H9 (cell line): Measurements from ENCODE around the gene MEF2C. TPM values are rescaled to one million over a fixed set of nuclear protein-coding genes. Genes with fewer than 3 reads are reported as not detected.

Experiments used
- DNase-seq: peaks from one replicate; pipeline ENCODE4 v3.0.0-alpha.2; 2017
- H2AFZ ChIP-seq: one replicate; pipeline ENCODE4 v1.6.1; 2013; ENCODE audit warnings: mild to moderate bottlenecking, low read length, control low read depth, moderate library complexity
- H2AK5ac ChIP-seq: 2 replicates; pipeline ENCODE4 v1.6.1; 2013; ENCODE audit warnings: low read length, control low read depth, mixed read lengths; ENCODE audit not compliant: insufficient read length
- H2BK120ac ChIP-seq: one replicate; pipeline ENCODE4 v1.6.1; 2013; ENCODE audit warnings: low read depth, mild to moderate bottlenecking, low read length, control low read depth, inconsistent platforms; ENCODE audit not compliant: poor library complexity, severe bottlenecking
- H2BK12ac ChIP-seq: 2 replicates; pipeline ENCODE4 v1.6.1; 2013; ENCODE audit warnings: low read length, control low read depth, mixed read lengths, low read depth; ENCODE audit not compliant: insufficient read length
- H2BK15ac ChIP-seq: 2 replicates; pipeline ENCODE4 v1.6.1; 2013; ENCODE audit warnings: low read depth, low read length, control low read depth
- H2BK20ac ChIP-seq: one replicate; pipeline ENCODE4 v1.6.1; 2013; ENCODE audit warnings: low read depth, mild to moderate bottlenecking, low read length, control low read depth, inconsistent platforms; ENCODE audit not compliant: poor library complexity, severe bottlenecking
- H2BK5ac ChIP-seq: 2 replicates; pipeline ENCODE4 v1.6.1; 2013; ENCODE audit warnings: low read length, control low read depth, mixed read lengths; ENCODE audit not compliant: insufficient read length
- H3K14ac ChIP-seq: 2 replicates; pipeline ENCODE4 v1.6.1; 2013; ENCODE audit warnings: low read length, control low read depth; ENCODE audit not compliant: insufficient read depth
- H3K18ac ChIP-seq: 2 replicates; pipeline ENCODE4 v1.6.1; 2013; ENCODE audit warnings: low read depth, mild to moderate bottlenecking, mixed read lengths, low read length, control low read depth; ENCODE audit not compliant: insufficient read length
- H3K23ac ChIP-seq: 2 replicates; pipeline ENCODE4 v1.6.1; 2013; ENCODE audit warnings: low read length, control low read depth, mixed read lengths, low read depth; ENCODE audit not compliant: insufficient read length
- H3K23me2 ChIP-seq: 2 replicates; pipeline ENCODE4 v1.6.1; 2013; ENCODE audit warnings: low read depth, mild to moderate bottlenecking, mixed read lengths, low read length, control low read depth; ENCODE audit not compliant: insufficient read length, poor library complexity, severe bottlenecking
- H3K27ac ChIP-seq: 2 replicates; pipeline ENCODE4 v1.5.1; 2013; ENCODE audit warnings: low read length, control low read depth, mixed read lengths, low read depth; ENCODE audit not compliant: insufficient read length
- H3K27me3 ChIP-seq: 2 replicates; pipeline ENCODE4 v1.6.1; 2013; ENCODE audit warnings: low read length, control low read depth, inconsistent platforms; ENCODE audit not compliant: insufficient read depth
- H3K4ac ChIP-seq: 2 replicates; pipeline ENCODE4 v1.6.1; 2013; ENCODE audit warnings: low read depth, mild to moderate bottlenecking, control low read depth, inconsistent platforms, low read length, moderate library complexity
- H3K4me1 ChIP-seq: 2 replicates; pipeline ENCODE4 v1.6.1; 2013; ENCODE audit warnings: low read length, control low read depth, inconsistent platforms; ENCODE audit not compliant: insufficient read depth
- H3K4me2 ChIP-seq: 2 replicates; pipeline ENCODE4 v1.6.1; 2013; ENCODE audit warnings: low read length, control low read depth, mixed read lengths; ENCODE audit not compliant: insufficient read length, insufficient read depth
- H3K56ac ChIP-seq: 2 replicates; pipeline ENCODE4 v1.6.1; 2013; ENCODE audit warnings: low read depth, mild to moderate bottlenecking, mixed read lengths, low read length, control low read depth; ENCODE audit not compliant: insufficient read length
- H3K79me1 ChIP-seq: 2 replicates; pipeline ENCODE4 v1.6.1; 2013; ENCODE audit warnings: low read depth, mild to moderate bottlenecking, moderate library complexity, low read length, control low read depth, inconsistent platforms; ENCODE audit not compliant: insufficient read depth, poor library complexity, severe bottlenecking
- H3K79me2 ChIP-seq: 2 replicates; pipeline ENCODE4 v1.6.1; 2013; ENCODE audit warnings: low read length, control low read depth, inconsistent platforms; ENCODE audit not compliant: insufficient read depth
- H3K9ac ChIP-seq: 2 replicates; pipeline ENCODE4 v1.6.1; 2013; ENCODE audit warnings: low read length, control low read depth, mixed read lengths; ENCODE audit not compliant: insufficient read length; ENCODE audit errors: extremely low read depth
- H3K9me3 ChIP-seq: one replicate; pipeline ENCODE4 v1.6.1; 2013; ENCODE audit warnings: low read depth, low read length, inconsistent platforms; ENCODE audit not compliant: control insufficient read depth
- H3T11ph ChIP-seq: one replicate; pipeline ENCODE4 v1.6.1; 2013; ENCODE audit warnings: mild to moderate bottlenecking, low read length, control low read depth, inconsistent platforms
- H4K20me1 ChIP-seq: one replicate; pipeline ENCODE4 v1.6.1; 2013; ENCODE audit not compliant: control insufficient read depth, insufficient read length, insufficient read depth
- H4K5ac ChIP-seq: 2 replicates; pipeline ENCODE4 v1.6.1; 2013; ENCODE audit warnings: low read depth, mild to moderate bottlenecking, mixed read lengths, low read length, control low read depth; ENCODE audit not compliant: insufficient read length
- H4K8ac ChIP-seq: replicated peaks from 2 replicates; pipeline ENCODE4 v1.6.1; 2013; ENCODE audit warnings: low read length, control low read depth, mixed read lengths, low read depth; ENCODE audit not compliant: insufficient read length
- H4K91ac ChIP-seq: 2 replicates; pipeline ENCODE4 v1.6.1; 2013; ENCODE audit warnings: low read depth, mild to moderate bottlenecking, moderate library complexity, mixed read lengths, low read length, control low read depth; ENCODE audit not compliant: insufficient read length
- H3K27ac Mint-ChIP-seq, 3 experiments: 2 replicates in 2 of 3; 3 replicates in 1 of 3; pipeline ENCODE4 v1.8.0; 2020 to 2021; ENCODE audit warnings: mixed read lengths in 3 of 3, mild to moderate bottlenecking in 1 of 3, moderate library complexity in 1 of 3
- H3K27me3 Mint-ChIP-seq: 2 replicates; pipeline ENCODE4 v1.8.0; 2021; ENCODE audit warnings: low read depth, mild to moderate bottlenecking, moderate library complexity, mixed read lengths
- H3K36me3 Mint-ChIP-seq, 3 experiments: 2 replicates in 2 of 3; 3 replicates in 1 of 3; pipeline ENCODE4 v1.8.0; 2020 to 2021; ENCODE audit warnings: low read depth in 3 of 3, mixed read lengths in 3 of 3; ENCODE audit not compliant: insufficient read depth in 1 of 3
- H3K4me1 Mint-ChIP-seq, 2 experiments: 2 replicates each; pipeline ENCODE4 v1.8.0; 2020; ENCODE audit warnings: mixed read lengths in 2 of 2
- H3K4me3 Mint-ChIP-seq, 2 experiments: 2 replicates in 1 of 2; 3 replicates in 1 of 2; pipeline ENCODE4 v1.8.0; 2020 to 2021; ENCODE audit warnings: mild to moderate bottlenecking in 2 of 2, mixed read lengths in 2 of 2, moderate library complexity in 1 of 2
- H3K9me3 Mint-ChIP-seq, 2 experiments: 2 replicates in 1 of 2; 3 replicates in 1 of 2; pipeline ENCODE4 v1.8.0; 2020; ENCODE audit warnings: mild to moderate bottlenecking in 2 of 2, mixed read lengths in 2 of 2, moderate library complexity in 1 of 2
- WGBS: extraction: QIAGEN DNeasy Blood & Tissue Kit; methylation state at CpG from one replicate; pipeline ENCODE4 v1.1.7; 2013; ENCODE audit warnings: missing lambda C conversion rate, low lambda C conversion rate, mixed read lengths; ENCODE audit not compliant: insufficient read length; ENCODE audit errors: extremely low coverage; 5-methylcytosine and 5-hydroxymethylcytosine counted together
- total RNA-seq: library from RNA; stranded (reverse); gene quantifications from 2 replicates; pipeline ENCODE4 v1.2.1, GENCODE V29; 2021
- TF ChIP-seq, protein P1 (sequence below): fragments of 200-600 bp; sonication (generic); conservative IDR thresholded peaks from 3 replicates; pipeline ENCODE4 v1.8.0; 2021; ENCODE audit warnings: antibody characterized with exemption, mild to moderate bottlenecking

The MEF2C gene
- total RNA-seq, 1 experiment from 2014 or later = 0.11 TPM

DNA sequence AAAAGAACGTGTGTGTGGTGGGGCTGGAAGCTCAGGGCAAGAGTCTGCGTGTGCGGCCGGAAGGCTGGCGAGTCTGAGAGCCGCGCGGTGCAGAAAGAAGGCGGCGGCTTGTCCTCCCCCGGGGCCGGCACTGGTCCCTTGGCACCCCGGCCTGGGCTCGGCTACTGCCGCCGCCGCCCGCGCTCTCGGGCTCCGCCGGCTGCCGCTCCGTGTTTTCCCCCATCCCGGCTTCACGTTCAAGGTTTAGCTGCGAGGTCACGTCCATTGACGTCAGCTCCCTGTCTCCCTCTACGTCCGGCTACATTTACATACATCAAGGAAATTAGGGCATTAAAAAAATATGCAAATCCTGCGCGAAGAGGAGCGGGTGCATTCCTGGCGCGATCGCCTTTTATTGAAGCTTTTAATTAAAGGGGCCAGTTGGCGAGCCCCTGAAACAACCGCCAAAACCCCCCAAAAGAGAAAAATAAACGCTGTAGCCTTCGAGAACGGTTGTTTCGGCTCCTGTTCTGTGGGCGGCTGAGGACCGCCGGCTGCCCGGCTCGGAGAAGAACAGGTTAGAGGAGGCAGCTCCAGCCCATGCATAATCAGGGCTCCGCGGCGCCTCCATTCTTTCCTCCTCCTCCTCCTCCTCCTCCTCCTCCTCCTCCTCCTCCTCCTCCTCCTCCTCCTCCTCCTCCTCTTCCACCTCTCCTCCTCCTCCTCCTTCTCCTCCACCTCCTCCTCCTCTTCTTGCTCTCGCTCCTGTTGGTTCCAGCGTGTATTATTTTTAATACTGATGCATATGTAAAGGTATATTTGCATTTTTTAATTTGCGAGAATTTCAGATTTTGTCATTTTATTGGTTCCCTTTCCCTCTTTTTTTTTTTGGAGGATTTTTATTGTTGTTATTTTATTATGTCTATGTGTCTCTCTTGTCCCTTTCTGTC is 207.0 kb downstream of the MEF2C start:
- Histone ChIP-seq H3K79me1 (no peaks in the 10 kb centered on the region), H3K9me3 (no peaks in the 10 kb centered on the region), H3K27me3 (peaks cover 64% of the 10 kb centered on the region), H3K56ac (no peak overlapping the region), H3K4me2 (peak overlapping the region; percentile 95), H3K14ac (no peak overlapping the region), H2AFZ (no peak overlapping the region), H2BK5ac (no peak overlapping the region), H2BK15ac (no peak overlapping the region), H4K8ac (no peak overlapping the region), H4K91ac (no peak overlapping the region), H4K20me1 (no peaks in the 10 kb centered on the region), H2BK20ac (no peak overlapping the region), H2AK5ac (no peak overlapping the region), H3T11ph (no peak overlapping the region), H3K23ac (no peak overlapping the region), H3K4ac (no peak overlapping the region), H4K5ac (no peak overlapping the region), H3K79me2 (no peaks in the 10 kb centered on the region), H3K18ac (no peak overlapping the region), H2BK120ac (no peak overlapping the region), H3K27ac (no peak overlapping the region), H3K4me1 (peaks cover 2% of the 10 kb centered on the region; the same call in 1 of the 2 replicates), H2BK12ac (no peak overlapping the region), H3K23me2 (peaks cover 46% of the 10 kb centered on the region), H3K9ac (no peak overlapping the region)
- DNase-seq = peak; percentile 92
- WGBS = no CpG with 5 or more reads among the region's 54 CpGs
- Mint-ChIP-seq H3K27ac (peak overlapping the region; percentile 48 to 84 (median 64); a peak in 1 of 7 replicates), H3K4me3 (peak overlapping the region; percentile 73 to 77), H3K4me1 (peaks cover 61 to 71% of the 10 kb centered on the region in 2 experiments), H3K27me3 (peaks cover 98% of the 10 kb centered on the region), H3K9me3 (peaks cover 2 to 3% of the 10 kb centered on the region in 2 experiments; a peak in 2 of 5 replicates), H3K36me3 (no peaks in the 10 kb centered on the region)
- TF ChIP-seq, protein P1, sequence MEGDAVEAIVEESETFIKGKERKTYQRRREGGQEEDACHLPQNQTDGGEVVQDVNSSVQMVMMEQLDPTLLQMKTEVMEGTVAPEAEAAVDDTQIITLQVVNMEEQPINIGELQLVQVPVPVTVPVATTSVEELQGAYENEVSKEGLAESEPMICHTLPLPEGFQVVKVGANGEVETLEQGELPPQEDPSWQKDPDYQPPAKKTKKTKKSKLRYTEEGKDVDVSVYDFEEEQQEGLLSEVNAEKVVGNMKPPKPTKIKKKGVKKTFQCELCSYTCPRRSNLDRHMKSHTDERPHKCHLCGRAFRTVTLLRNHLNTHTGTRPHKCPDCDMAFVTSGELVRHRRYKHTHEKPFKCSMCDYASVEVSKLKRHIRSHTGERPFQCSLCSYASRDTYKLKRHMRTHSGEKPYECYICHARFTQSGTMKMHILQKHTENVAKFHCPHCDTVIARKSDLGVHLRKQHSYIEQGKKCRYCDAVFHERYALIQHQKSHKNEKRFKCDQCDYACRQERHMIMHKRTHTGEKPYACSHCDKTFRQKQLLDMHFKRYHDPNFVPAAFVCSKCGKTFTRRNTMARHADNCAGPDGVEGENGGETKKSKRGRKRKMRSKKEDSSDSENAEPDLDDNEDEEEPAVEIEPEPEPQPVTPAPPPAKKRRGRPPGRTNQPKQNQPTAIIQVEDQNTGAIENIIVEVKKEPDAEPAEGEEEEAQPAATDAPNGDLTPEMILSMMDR = no peak
